Right lobe of liver (tissue), 6 donors: ENCODE measurements around the gene MUSK. TPM values are rescaled to one million over a fixed set of nuclear protein-coding genes. Genes with fewer than 3 reads are reported as not detected.

Experiments used
- ATAC-seq, 4 donors: fragments of 200-7000 bp; cut with Tn5 transposase; one replicate each; pipeline ENCODE4 v1.9.1; 2020; ENCODE audit warnings: mild to moderate bottlenecking in 4 of 4, moderate library complexity in 4 of 4
- DNase-seq, 3 donors: peaks; one replicate each; pipeline ENCODE4 v3.0.0-alpha.2; 2020
- H3K27ac ChIP-seq, 3 donors: fragments of 200-600 bp; one replicate each; pipeline ENCODE4 v1.8.0; 2022
- H3K27me3 ChIP-seq, 2 donors: fragments of 200-600 bp; one replicate each; pipeline ENCODE4 v1.8.0; 2022
- H3K36me3 ChIP-seq, 4 donors: fragments of 200-600 bp; sonication (generic) in 1 of 4; one replicate each; pipeline versions ENCODE4 v1.5.1 to v1.8.0; 2017 to 2022; ENCODE audit warnings: control low read depth in 1 of 4
- H3K4me1 ChIP-seq, 4 donors: fragments of 200-600 bp; sonication (generic) in 1 of 4; one replicate each; pipeline versions ENCODE4 v1.5.1 to v1.8.0; 2017 to 2022; ENCODE audit warnings: control low read depth in 1 of 4
- H3K4me3 ChIP-seq, 3 donors: fragments of 200-600 bp; one replicate each; pipeline ENCODE4 v1.8.0; 2022
- H3K9me3 ChIP-seq, 4 donors: fragments of 200-600 bp; sonication (generic) in 1 of 4; one replicate each; pipeline versions ENCODE4 v1.5.1 to v1.8.0; 2017 to 2022; ENCODE audit warnings: control low read depth in 1 of 4
- CTCF ChIP-seq, 4 donors: fragments of 200-600 bp in 3 of 4; fragments of 450-650 bp in 1 of 4; IDR thresholded peaks; one replicate each; pipeline versions ENCODE4 v1.5.1 to v1.8.0; 2016 to 2022; ENCODE audit warnings: antibody characterized with exemption in 4 of 4, mild to moderate bottlenecking in 2 of 4
- POLR2A ChIP-seq: fragments of 450-650 bp; IDR thresholded peaks from one replicate; pipeline ENCODE4 v1.6.1; 2017; ENCODE audit warnings: antibody characterized with exemption, mild to moderate bottlenecking
- WGBS: methylation state at CpG from one replicate; pipeline ENCODE4 v1.1.6; 2018; ENCODE audit warnings: low coverage, low lambda C conversion rate; ENCODE audit not compliant: insufficient coverage; ENCODE audit errors: missing lambda C conversion rate; 5-methylcytosine and 5-hydroxymethylcytosine counted together
- intact Hi-C, 2 donors: fragments of 100-400 bp; cut with DNase I; formaldehyde crosslinking; loops; one replicate each; pipeline versions ENCODE4 v1.11.2 to v1.14.1; 2022
- total RNA-seq, 6 experiments: library from RNA; depleted of rRNA in 2 of 6; stranded (reverse); fragments of >200 nt in 2 of 6; fragmentation: NEBNext Ultra II Directional in 3 of 6; extraction: Animal tissue kit (Norgen Biotek cat#: 25700) in 3 of 6; gene quantifications; one replicate each; pipeline versions ENCODE4 v1.1.0 to v1.2.4, GENCODE V29; 2016 to 2023
- donor health status: DM: no; HTN: yes; CAD: no.
- donor health status: DM: no; HTN: no; CAD: no.
- donor health status: DM: no; HTN: no; CAD: no.
- donor health status: DM: no; HTN: yes; CAD: no.
- donor health status: DM: no; HTN: yes; CAD: no.

Gene MUSK
- total RNA-seq, 6 experiments from 2014 or later, result 0.06 to 0.12 (median 0.12) TPM; not detected in 2

DNA sequence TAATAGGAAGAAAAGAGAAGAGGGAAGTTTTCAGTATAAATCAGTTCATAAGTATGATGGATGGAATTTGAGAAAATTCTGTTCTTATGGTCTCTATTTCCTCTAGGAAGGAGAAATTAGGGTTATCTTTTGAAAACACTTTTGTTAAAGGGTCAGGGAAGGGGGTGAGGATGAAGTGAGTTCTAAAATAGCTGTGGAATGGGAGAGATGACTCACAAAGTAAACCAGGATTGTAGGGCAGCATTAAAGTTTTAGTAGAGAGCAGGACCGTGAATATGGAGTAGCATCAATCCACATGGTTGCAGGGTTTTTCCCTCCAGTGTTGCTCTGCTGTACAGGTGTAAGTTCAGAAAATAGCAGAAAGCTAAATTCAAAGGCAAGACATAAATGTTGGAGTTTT, 32.4 kb downstream of the MUSK start:
- TF ChIP-seq CTCF (IDR thresholded peaks at IDR 0.05), result no peak
- TF ChIP-seq POLR2A, result no peak
- 55% methylated on average over 1 of the region's 1 CpG for WGBS
- H3K27ac ChIP-seq, result no peak overlapping the region
- H3K4me1 ChIP-seq, result no peaks in the 10 kb centered on the region
- DNase-seq (no peak), ATAC-seq (no peak)
- H3K4me3 ChIP-seq, result no peak overlapping the region
- H3K36me3 ChIP-seq, result no peaks in the 10 kb centered on the region
- no peaks in the 10 kb centered on the region for H3K9me3 ChIP-seq
- H3K27me3 ChIP-seq, result no peaks in the 10 kb centered on the region
- intact Hi-C loops, result no loop called here

DNA sequence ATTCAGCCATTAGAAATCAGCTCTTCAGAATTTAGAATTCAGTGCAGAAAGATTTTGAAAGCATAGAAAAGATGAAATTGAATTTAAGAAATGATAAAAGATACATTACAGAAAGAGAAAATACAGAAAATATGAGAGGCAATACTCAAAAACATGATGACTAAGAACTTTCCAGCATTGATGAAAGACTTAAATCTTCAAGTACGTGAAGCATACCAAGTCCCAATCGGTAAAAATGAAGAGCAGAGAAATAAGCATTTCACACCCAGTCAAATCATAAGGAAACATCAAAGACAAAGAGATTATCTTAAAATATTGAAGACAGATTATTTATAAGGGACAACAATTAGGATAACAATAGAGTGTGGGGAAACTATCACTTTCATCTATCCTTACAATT, 35.1 kb downstream of the MUSK start:
- Histone ChIP-seq H3K36me3 (no peaks in the 10 kb centered on the region), H3K4me1 (no peaks in the 10 kb centered on the region), H3K27me3 (no peaks in the 10 kb centered on the region), H3K4me3 (no peak overlapping the region), H3K27ac (no peak overlapping the region), H3K9me3 (no peaks in the 10 kb centered on the region)
- WGBS, result 28% methylated on average over 2 of the region's 2 CpGs
- DNase-seq (no peak), ATAC-seq (no peak)
- TF ChIP-seq POLR2A (no peak), CTCF (IDR thresholded peaks at IDR 0.05) (no peak)
- intact Hi-C loops, result no loop called here

GRCh38 chr9:110707419-110707818, 38.8 kb downstream of the MUSK start:
- Histone ChIP-seq H3K27me3 (no peaks in the 10 kb centered on the region), H3K36me3 (no peaks in the 10 kb centered on the region), H3K4me1 (no peaks in the 10 kb centered on the region), H3K27ac (no peak overlapping the region), H3K4me3 (no peak overlapping the region), H3K9me3 (no peaks in the 10 kb centered on the region)
- TF ChIP-seq CTCF (IDR thresholded peaks at IDR 0.05), result no peak
- no peak for ATAC-seq
- intact Hi-C loops, result no loop called here
- no peak for DNase-seq

DNA sequence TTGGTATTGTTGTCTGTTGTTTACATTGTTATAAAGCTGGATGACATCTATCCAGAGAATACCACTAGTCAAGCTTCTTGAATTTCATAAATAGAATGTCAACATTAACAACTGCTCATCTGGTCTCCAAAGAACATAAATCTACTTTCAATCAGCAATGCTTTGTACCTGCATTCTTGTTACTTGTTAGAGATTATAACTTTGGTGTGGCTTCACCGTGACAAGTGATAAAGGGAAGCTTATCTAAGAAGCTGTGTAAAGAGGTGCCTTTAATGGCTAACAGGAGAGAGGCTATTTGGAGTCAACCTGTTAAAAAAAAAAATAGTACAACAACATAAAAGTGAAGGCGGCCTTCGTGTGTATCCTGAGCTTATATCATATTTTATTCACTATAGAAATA, 41.8 kb downstream of the MUSK start:
- Histone ChIP-seq H3K27me3 (no peaks in the 10 kb centered on the region), H3K9me3 (no peaks in the 10 kb centered on the region), H3K4me1 (no peaks in the 10 kb centered on the region), H3K36me3 (no peaks in the 10 kb centered on the region), H3K27ac (no peak overlapping the region), H3K4me3 (no peak overlapping the region)
- intact Hi-C loops, result no loop called here
- ATAC-seq (no peak), DNase-seq (no peak)
- whole genome bisulfite sequencing, result 39% methylated on average over 3 of the region's 3 CpGs
- TF ChIP-seq POLR2A, result no peak

DNA sequence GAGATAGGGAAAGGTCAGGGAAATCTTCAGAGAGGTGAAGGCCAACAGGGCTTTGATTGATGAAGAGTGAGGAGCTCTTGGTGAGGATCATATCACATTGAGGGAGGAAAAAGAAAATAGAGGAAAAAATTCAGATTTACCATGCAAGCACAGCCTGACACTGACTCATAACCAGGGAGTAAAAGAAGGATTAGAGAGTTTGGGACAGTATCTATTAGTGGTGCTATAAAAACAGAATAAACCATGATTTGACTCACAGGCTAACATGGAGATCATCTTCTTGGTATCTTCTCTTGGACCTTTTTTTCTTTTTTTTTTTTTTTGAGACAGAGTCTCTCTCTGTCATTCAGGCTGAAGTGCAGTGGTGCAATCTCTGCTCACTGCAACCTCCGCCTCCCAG, 44.4 kb downstream of the MUSK start:
- Histone ChIP-seq H3K27ac (no peak overlapping the region), H3K9me3 (no peaks in the 10 kb centered on the region), H3K4me1 (no peaks in the 10 kb centered on the region), H3K36me3 (no peaks in the 10 kb centered on the region), H3K4me3 (no peak overlapping the region), H3K27me3 (no peaks in the 10 kb centered on the region)
- ATAC-seq, result no peak
- DNase-seq, result no peak
- TF ChIP-seq POLR2A (no peak), CTCF (IDR thresholded peaks at IDR 0.05) (no peak)
- WGBS, result 75% methylated on average over 1 of the region's 1 CpG
- intact Hi-C loops, result no loop called here
